Measurements from ENCODE around the gene SPANXB1. TPM values are rescaled to one million over a fixed set of nuclear protein-coding genes. Genes with fewer than 3 reads are reported as not detected.
"Not testable (repeated sequence)": the region's sequence is repeated elsewhere in the genome, so short reads cannot be mapped to it uniquely, and the experiment has no call there.

The SPANXB1 gene
- total RNA-seq, 2 experiments from 2014 or later = not detected

GRCh38 chrX:141049878-141050277 lies 47.5 kb downstream of the SPANXB1 start:
- BruUV-seq (replicated peaks); H3K9me2 ChIP-seq (ENCODE audit: insufficient read depth, low read length); H2AFZ ChIP-seq (ENCODE audit: low read length); H3K36me3 ChIP-seq (ENCODE audit: insufficient read depth, low read length); CTCF ChIA-PET (ENCODE audit: unreplicated experiment); H3K4me3 ChIP-seq (ENCODE audit: low read depth, low read length, poor library complexity, severe bottlenecking); POLR2A ChIA-PET; DNase-seq (ENCODE audit: low spot score); H3K79me2 ChIP-seq (ENCODE audit: insufficient read depth, low read depth, low read length); H3K4me1 ChIP-seq (ENCODE audit: insufficient read depth, low read length, poor library complexity, severe bottlenecking); H3K4me2 ChIP-seq (ENCODE audit: low read length); H3K9me3 ChIP-seq (ENCODE audit: low read length); H4K20me1 ChIP-seq (ENCODE audit: insufficient read depth, low read length); intact Hi-C loops (cut with micrococcal nuclease; ENCODE audit: unreplicated experiment); H3K27ac ChIP-seq (ENCODE audit: low read depth, low read length, poor library complexity, severe bottlenecking): not testable (repeated sequence)

- CTCF ChIA-PET (ENCODE audit: unreplicated experiment); DNase-seq (ENCODE audit: low spot score); POLR2A ChIA-PET; H3K9me2 ChIP-seq (ENCODE audit: insufficient read depth, low read length); H3K9me3 ChIP-seq (ENCODE audit: low read length); H3K4me2 ChIP-seq (ENCODE audit: low read length); H3K36me3 ChIP-seq (ENCODE audit: insufficient read depth, low read length); H3K79me2 ChIP-seq (ENCODE audit: insufficient read depth, low read depth, low read length); intact Hi-C loops (cut with micrococcal nuclease; ENCODE audit: unreplicated experiment); H3K4me1 ChIP-seq (ENCODE audit: insufficient read depth, low read length, poor library complexity, severe bottlenecking); H2AFZ ChIP-seq (ENCODE audit: low read length); H3K4me3 ChIP-seq (ENCODE audit: low read depth, low read length, poor library complexity, severe bottlenecking); BruUV-seq (replicated peaks); H3K27ac ChIP-seq (ENCODE audit: low read depth, low read length, poor library complexity, severe bottlenecking); H4K20me1 ChIP-seq (ENCODE audit: insufficient read depth, low read length): not testable (repeated sequence)
Observed at GRCh38 chrX:141052098-141052497, 49.7 kb downstream of the SPANXB1 start.

Other genes starting within 250 kb of the SPANXB1 start
- gene LDOC1, start 174.5 kb downstream of the SPANXB1 start, total RNA-seq (2014; rRNA removed; shearing (Covaris generic)) = not detected in 2 replicates
- not detected in 2 replicates for gene LDOC1, start 174.5 kb downstream of the SPANXB1 start, total RNA-seq (2022)
- gene SPANXC, start 239.9 kb downstream of the SPANXB1 start, total RNA-seq (2014; rRNA removed; shearing (Covaris generic)) = not detected in 2 replicates
- not detected in 2 replicates for gene SPANXC, start 239.9 kb downstream of the SPANXB1 start, total RNA-seq (2022)

All from OCI-LY7 (cell line).